HG02943 (cell line): Measurements from ENCODE around the gene STRA8.
A peak's percentile ranks its signal among the peaks of the same experiment; 100 is the strongest.

Experiments
- ATAC-seq: cut with Tn5 transposase; IDR thresholded peaks from one replicate; pipeline ENCODE4 v1.9.1; 2021; ENCODE audit warnings: mild to moderate bottlenecking, low read depth, moderate library complexity; ENCODE audit not compliant: unreplicated experiment

Gene STRA8

DNA sequence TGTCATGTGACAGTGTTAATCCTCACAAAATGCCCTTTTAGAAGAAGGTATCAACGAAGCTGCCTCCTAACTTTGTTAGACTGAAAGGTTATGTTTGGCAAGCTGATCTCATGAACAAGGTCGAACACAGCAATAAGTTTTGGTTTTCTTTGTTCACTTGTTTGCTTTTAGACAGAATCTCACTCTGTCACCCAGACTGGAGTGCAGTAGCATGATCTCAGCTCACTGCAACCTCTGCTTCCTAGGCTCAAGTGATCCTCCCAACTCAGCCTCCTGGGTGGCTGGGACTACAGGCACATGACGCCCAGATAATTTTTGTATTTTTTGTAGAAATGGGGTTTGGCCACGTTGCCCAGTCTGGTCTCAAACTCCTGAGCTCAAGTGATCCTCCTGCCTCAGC is 1.1 kb downstream of the STRA8 start:
- ATAC-seq = no peak

DNA sequence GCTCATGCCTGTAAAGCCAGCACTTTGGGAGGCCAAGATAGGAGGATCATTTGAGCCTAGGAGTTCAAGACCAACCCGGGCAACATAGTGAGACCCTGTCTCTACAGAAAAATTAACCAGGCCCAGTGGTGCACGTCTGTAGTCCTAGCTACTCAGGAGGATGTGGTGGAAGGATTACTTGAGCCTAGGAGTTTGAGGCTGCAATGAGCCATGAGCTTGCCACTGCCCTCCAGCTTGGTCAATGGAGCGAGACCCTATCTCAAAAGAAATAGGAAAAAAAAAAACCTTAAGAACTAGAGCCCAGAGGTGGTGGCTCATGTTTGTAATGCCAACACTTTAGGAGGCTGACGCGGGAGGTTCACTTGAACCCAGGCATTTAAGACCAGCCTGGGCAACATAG is 2.2 kb downstream of the STRA8 start:
- ATAC-seq = no peak

DNA sequence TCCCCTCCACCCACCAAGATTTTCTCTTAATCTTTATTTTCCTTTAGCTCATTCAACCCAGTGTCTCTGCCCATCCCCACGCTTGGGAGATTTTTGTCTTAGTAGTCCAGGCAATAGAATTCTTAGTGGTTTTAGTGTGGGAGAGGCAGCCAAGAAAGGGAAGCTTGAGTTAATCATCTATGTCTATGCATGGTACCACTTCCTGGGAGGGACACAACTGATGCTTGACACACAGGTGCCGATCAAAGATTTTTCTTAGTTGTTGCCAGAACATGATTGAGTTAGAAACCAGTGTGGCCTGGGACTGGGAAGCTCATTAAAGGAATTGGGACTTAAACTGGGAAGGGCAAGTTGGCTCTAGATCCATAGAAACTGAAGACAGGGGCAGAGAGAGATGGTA is 3.1 kb downstream of the STRA8 start:
- peak; percentile 75 for ATAC-seq

DNA sequence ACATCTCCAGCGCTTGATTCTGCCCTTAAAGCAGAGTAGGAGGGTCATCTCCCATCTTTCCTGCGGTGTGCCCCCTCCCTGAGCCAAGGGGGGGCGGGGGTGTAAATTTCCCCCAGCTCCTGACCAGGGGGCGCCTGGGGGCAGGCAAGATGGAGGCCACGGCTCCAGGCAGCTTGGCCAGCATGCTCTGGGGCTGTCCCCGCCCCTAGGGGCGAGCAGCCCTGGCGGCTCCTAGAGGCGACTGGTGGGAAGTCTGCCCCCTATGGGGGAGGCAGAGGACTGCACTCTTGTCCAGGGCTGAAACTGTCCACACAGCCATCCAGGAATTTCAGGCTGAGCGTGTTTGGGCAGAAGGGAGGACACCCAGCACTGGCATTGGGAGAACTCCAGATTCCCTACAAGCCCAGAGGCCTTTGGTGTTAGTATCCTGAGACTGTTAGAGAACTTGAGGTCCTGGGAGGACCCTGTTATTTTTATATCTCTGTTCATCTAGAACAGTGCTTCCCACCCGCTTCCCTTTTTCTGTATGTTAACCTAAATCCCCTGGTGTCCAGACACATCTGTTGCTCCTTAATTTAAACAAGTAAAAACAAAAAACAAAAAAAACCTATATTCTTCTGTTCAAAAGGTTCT is 4.6 kb downstream of the STRA8 start:
- ATAC-seq = no peak

DNA sequence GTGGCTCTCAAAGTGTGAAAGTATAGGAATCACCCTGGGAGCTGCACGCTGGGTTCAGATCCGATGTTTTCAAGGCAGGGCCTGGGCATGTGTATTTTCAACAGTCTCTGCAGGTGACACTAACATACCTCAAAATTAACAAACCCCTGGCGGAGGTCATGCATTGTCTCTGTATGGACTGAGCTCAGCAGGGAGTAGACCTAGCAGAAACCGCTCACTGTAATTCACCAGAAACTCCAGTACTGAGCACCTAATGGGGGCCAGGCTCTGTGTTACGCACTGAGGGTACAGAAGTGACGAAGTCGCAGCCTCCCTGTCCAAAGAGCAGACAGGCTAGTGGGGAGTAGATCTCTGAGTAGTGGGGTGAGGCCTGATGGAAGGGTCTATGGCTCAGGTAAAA is 5.6 kb downstream of the STRA8 start:
- ATAC-seq = no peak

DNA sequence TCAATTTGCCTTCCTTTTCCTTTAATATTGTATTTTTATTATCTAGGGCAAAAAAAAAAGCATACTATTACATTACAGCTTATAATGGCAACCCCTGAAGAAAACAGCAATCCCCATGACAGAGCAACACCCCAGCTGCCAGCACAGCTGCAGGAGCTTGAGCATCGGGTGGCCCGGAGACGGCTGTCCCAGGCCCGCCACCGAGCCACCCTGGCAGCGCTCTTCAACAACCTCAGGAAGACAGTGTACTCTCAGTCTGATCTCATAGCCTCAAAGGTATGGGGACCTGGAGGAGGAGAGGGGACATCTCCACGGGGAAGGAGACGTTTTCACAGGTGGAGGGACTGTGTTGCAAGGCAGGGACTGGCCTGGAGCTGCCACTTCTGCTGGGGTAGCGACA is 6.8 kb downstream of the STRA8 start:
- ATAC-seq = no peak

DNA sequence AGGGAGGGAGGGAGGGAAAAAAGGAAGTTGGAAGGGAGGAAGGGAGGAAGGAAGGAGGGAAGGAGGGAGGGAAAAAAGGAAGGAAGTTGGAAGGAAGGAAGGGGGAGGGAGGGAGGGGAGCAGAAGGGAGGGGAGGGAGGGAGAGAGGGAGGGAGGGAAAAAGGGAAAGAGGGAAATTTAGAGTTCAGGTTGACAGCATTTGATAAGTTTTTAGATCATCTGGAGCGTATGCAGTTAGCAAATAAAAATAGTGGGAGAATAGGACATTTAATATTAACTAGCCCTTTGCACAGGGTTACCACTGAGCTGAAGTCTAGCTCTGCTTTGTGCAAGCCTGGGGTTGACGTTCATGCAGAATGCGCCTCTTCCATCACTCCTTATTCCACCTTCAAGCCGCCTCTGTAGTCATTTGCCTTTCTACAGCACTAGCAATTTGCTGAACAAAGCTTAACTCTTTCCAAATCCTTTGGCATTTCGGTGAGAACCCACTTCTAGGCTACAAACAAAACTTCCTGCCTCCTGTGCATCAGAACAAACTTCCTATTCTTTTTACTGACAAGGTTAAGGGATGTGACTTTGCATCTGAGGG is 8.6 kb downstream of the STRA8 start:
- no peak for ATAC-seq

DNA sequence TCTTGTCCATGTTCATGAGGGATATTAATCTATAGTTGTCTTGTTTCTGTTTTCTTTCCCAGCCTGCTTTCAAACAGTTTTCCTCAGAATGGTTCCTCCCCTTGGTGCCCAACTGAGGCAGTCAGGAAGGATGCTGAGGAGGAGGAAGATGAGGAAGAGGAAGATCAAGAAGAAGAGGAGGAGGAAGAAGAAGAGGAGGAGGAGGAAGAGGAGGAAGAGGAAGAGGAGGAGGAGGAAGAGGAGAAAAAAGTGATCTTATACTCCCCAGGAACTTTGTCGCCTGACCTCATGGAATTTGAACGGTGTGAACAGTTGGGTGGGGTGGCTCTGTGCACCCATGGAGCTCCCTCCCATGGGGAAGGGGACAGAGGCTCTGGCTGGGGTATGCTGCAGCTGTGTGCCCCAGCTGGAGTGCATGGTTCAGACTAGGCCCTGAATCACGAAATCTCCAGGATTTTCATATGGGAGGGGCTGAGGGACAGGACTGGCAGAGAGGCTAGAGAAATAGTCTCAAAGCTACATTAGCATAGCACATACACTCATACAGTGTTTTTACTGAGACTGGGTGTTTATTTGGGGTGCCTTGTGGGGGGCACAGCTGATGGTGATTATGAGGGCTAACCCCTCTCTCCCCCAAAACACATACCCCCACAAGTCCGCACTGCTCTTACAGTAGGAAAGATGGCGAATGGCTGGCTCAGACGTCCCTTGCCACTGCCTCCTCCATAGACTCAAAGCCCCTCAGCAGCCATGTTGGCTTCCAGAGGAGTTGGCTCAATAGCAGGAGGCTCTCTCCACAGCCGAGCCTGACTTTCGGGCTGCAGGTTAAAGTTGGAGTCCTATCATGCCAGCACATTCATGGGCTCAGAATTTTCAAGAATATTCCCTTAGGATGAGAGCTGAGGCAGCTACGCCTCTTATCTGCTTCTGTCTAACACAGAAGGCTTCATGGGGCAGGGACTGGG is 11.9 kb downstream of the STRA8 start:
- ATAC-seq = no peak

DNA sequence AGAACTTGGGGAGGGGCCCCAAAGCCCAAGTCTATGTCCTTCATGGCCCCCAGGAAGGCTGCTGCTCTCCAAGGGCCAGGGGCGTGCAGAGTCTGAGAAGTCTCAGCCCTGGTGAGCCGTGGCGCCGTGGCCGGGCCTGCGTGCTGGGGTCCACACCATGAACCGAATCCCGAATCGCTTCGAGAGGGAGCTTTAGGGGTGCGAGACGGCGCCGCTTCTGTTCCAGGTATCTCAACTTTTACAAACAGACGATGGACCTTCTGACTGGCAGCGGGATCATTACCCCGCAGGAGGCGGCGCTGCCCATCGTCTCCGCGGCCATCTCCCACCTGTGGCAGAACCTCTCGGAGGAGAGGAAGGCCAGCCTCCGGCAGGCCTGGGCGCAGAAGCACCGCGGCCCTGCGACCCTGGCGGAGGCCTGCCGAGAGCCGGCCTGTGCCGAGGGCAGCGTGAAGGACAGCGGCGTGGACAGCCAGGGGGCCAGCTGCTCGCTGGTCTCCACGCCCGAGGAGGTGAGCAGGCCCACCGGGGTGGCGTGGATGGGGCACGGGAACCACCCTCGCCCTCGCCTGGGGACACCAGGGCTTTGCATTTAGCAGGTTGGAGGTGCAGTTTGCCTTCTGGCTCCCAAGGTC is 12.7 kb downstream of the STRA8 start:
- ATAC-seq = no peak

DNA sequence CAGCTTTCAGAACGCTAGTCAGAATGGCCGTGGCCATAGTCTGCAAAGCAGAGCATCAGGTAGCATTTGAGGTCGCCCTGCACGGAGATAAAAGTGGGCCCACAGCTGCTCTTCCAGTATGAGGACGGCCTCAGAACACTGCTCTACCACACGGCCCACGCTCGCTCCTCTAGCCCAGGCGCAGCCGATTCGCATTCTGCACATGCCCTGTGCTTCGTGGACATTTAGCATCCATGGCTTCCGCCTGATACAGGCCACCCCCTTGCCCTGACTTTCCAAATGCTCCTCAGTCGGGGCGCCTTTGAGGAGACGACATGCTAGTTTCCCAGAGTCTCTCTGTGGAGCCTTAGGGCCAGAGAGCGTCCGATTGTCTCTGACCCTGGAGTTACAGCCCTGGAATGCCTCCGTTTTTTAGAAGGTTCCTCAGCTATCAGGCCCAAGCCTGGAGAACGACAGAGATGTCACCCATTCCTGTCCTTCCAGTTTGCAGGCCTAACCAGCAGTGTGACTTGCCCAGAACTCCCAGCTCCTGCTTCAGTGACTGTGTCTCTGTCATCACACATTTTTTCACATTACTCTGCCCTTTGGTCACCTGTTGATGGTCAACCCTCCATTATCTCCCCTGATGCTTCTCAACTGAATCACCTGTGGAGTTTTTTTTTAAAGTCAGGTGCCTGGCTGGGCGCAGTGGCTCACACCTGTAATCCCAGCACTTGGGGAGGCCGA is 14.3 kb downstream of the STRA8 start:
- no peak for ATAC-seq

DNA sequence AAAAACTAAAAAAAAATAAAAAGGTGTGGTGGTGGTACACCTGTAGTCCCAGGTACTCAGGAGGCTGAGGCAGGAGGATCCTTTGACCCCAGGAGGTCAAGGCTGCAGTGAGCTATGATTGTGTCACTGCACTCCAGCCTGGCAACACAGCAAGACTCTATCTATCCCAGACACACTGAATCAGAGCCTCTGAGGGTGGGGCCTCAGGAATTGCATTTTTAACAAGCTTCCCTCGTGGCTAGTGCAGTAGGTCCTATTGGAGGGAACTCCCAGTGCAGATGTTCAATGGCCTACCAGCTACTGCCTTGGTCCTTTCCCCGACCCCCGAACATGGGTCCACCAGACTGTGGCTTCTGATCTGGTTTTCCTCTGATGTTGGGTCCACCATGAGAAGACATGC is 14.9 kb downstream of the STRA8 start:
- ATAC-seq = no peak

DNA sequence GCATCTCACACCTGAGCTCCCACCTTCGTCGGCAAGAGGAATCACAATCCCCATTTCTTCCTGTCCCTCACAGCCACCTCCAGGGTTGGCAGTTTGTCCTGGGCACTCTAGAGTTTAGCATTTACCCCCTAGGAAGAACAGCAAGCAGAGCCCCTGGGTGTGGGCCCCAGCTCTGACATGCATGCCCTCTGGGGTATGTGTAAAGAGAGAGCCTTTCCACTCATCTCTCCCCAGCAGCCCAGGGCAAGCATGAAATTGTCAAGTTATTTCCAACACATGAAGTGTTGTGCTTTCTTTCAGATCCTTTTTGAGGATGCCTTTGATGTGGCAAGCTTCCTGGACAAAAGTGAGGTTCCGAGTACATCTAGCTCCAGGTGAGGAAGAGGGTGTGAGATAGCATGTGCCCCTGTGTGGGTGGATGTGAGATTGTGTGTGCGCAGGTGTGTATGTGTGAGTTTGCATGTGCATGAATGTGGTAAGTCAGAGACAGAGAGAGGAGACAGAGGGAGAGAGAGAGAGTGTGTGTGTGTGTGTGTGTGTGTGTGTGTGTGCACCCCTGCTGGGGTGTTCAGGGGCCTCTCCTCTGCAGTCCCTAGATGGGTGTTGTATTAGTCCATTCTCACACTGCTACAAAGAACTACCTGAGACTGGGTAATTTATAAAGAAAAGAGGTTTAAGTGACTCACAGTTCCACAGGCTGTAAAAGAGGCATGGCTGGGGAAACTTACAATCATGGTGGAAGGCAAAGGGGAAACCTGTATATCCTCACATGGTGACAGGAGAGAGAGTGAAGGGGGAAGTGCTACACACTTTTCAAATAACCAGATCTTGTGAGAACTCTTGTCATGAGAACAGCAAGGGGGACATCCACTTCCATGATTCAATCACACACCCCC is 18.1 kb downstream of the STRA8 start:
- ATAC-seq = no peak

DNA sequence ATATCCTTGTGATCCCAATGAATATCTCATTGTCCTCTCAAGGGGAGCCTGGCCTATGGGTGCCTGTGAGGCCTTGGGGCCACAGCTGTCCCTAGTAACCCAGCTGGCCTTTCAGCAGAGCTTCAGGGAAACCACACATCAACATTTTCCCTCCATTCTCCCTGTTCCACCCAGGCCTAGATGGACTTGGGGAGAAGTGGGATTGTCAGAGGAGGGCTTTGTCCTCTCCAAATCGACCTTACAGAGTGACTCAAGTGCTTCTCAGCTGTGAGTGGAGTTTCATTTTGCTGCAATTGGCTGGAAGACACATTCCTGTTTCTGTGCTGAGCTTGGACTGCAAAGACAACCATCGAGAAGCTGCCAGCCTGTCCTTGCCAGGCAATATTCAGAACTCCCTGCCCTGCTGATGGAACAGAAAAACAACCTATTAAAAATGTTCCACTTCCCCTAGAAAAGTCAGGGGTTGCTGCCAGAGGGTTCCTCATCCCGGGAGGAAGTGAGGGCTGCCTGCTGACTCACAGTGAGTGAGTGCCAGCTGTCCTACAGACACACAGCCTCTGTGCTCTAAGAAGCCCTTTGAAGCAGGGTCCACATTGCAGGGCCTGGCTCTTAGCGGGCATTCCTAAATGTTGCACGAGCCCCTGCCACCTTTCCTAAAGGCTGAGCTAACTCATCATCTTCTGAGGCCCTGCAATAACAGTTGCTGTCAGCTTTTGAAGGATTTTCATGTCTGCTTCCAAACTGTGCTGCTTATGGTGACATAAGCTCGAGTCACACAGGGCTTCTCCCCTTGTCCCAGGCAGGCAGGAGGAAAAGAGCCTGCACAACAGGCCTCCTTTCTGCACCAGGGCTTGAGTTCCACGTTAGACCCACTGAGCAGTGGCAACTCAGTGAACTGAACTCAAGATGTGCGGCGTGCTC is 20.5 kb downstream of the STRA8 start:
- no peak for ATAC-seq

DNA sequence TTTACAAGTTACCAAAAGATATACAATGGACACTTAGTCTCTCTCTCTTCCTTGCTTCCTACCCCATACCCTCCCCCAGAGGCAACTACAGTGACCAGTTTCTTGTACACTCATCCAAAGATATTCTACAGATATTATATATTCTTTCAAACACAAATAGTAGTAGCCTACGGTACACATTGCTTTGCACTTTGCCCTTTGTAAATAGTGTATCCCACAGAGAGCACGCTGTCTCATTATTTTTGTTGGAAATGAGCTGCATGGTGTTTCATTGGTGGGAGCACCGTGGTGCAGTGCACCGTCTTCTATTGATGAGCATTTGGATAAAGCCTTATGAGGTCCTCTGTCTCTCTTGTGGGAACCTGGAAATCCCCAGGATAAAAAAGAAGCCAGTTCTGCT is 24.2 kb downstream of the STRA8 start:
- ATAC-seq = no peak

DNA sequence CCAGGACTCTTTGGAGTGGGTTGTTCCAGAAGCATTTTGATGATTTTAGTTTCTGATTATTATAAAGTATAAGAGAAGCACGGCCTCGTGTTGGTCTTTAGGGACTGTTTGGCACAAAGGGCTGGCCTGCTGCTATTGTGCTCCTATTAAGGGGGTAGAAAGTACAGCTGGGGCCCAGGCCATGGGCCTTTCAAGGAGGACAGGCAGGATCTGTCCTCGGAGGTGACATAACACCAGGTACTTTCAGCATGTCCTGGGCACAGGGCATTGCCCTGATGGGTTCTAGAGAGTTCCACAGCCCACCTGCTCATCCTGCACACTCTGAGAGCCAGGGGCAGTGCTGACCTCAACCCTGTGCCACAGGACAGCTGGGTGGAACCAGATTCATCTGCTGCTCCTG is 24.9 kb downstream of the STRA8 start:
- no peak for ATAC-seq

DNA sequence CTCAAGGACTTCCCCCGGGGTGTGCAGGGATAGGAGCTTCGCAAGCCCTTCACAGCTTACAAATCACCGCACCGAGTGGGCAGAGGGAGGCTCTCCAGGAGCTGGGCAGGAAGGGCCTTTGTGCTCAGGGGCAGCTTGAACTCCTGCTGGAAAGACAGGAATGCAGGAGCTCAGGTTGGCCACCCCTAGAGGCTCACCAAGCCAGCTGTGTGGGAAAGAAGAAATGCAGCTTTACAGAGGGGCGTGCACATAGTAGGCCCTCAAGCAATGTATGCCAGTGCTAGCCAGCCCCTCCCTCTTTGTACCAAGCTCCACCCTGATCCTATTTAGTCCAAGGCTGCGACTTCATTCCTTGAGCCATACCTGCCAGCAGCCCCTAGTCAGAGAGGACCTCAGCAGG is 26.1 kb downstream of the STRA8 start:
- no peak for ATAC-seq

DNA sequence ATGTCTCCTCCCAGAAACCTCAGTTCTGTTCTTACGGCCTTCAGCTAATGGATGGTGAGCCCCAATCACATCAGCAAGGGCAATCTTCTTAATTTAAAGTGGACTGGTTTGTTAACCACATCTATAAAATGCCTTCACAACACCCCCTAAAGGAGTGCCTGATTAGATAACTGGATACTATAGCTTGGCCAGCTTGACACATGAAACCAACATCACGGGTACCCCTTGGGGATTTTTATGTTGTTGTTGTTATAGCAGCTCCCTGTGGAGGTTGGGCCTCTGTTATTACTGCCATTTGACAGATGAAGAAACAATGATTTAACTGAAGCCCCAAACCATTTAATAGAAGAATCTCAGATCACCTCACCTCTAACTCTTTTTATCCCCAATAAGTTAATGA is 26.8 kb downstream of the STRA8 start:
- ATAC-seq = no peak

DNA sequence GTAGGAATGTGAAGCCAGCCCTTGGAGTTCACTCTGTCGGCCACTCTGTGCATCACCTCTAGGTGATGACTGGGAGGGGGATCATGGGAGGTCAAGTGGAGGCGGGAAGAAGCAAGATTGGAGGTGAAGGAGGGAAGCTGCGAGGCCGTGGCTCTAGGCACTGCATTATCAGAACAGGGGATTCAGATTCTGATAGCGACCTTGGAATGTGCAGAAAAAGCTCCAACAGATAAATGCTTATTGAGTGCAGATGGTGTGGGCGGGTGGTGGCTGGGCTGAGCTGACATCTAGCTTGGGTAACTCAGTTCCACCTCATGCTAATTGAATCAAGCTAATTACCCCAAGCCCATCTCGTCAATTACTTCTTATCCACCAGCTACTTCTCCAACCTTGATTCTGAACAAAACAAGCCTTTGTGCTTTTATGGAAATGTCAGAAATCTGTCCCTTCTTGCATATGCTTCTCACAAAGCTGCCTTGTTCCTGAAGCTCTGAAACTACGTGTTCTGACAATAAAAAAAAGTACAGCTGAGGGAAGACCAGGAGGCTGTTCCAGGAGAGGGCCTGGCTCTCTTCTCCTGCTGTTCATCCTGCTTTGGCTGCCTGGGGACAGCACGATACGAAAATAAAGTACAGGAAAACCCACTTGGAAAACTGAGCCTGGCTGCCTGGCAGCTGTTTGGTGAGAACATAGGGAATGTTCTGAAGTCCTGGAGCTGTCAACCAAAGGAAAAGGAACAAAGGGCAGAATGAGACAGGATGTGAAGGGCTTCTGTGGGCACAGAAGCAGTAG is 27.5 kb downstream of the STRA8 start:
- ATAC-seq = no peak
